A172 (cell line): Measurements from ENCODE around the gene GHRHR. TPM values are rescaled to one million over a fixed set of nuclear protein-coding genes. Genes with fewer than 3 reads are reported as not detected.
A peak's percentile ranks its signal among the peaks of the same experiment; 100 is the strongest.

Source experiments
- DNase-seq: peaks from one replicate; pipeline ENCODE4 v3.0.0-alpha.2; 2015; ENCODE audit warnings: low spot score
- total RNA-seq: library from RNA; depleted of rRNA; stranded (reverse); fragments of >200 nt; shearing (Covaris generic); gene quantifications from 2 replicates; pipeline ENCODE4 v1.2.3, GENCODE V29; 2014

GHRHR gene
- total RNA-seq, 1 experiment from 2014 or later = not detected

DNA sequence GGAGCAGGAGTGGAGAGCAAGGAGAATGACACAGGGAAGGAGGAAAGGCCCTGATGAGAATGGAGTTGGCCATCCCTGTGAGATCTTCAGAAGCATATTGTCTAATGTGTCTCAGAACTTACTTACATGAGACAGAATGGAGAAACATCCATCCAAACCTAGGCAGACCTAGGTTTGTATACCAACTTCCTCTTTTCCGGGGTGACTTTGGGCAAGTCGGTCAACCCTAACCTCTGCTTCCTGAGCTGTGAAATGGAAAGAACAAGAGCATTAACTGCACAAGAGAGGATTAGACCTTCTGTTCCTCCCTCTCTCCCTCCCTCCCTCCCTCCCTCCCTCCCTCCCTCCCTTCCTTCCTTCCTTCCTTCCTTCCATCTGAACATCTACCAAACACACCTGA lies 4.5 kb downstream of the GHRHR start:
- DNase-seq = no peak

DNA sequence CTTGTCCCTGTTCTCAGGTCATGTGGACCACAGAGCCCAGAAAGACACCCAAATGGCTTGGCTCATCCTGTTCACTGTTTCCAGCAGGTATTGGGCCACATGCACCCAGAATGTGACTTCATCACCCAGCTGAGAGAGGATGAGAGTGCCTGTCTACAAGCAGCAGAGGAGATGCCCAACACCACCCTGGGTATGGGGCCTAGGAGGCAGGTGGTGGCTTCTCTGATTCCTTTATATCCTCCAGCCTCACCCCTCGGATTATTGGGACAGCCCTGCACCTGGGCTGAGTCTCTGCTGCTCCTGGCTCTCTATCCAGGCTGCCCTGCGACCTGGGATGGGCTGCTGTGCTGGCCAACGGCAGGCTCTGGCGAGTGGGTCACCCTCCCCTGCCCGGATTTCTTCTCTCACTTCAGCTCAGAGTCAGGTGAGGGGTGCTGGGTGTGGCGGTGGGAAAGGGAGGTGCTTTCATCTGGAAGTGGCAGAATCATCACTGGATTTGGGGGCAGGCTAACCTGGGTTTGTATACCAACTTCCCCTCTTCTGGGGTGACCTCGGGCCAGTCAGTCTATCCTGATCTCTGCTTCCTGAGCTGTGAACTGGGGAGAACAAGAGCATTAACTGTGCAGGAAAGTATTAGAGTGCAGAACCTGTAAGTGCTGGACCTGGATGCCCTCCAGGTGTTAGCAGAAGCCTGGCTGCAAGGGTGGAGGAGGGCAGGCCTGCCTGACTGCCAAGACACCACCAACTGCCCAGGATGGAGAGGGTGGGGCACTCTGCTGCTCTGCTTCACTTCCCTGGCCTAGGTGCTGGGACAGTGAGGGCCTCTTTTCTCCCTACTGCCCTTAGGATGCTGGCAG lies 5.2 kb downstream of the GHRHR start:
- DNase-seq = no peak

DNA sequence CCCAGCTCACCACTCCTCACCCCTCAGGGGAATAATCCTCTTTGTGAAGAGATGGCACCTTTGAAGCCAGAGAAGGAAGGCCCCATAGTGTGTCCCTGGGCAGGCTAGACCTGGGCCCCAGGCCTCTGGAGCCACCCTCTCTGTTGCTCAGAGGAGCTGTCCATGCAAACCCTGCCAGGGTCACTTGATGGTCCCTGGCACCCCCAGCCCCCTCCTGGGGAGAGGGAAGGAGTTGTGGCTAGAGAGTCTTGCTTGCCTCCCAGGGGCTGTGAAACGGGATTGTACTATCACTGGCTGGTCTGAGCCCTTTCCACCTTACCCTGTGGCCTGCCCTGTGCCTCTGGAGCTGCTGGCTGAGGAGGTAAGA lies 5.8 kb downstream of the GHRHR start:
- DNase-seq = no peak

DNA sequence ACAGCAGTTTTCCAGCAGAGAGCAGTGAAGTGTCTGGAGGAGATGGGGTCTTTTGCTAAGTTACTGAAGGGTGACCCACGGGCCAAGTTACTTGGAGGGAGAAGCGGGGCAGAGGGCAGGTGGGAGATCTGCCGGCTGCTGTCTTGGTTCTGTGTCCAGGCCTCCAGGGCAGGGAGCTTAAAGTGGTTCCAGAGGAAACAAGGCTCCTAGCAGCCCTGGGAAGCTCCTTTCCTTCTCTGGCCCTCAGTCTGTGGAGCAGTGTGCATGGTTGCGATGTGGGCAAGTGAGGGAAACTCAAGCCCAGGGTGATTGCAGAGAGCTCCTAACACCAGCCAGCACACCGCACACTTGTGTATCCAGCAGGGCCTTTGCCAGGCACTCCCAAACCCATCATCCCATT lies 6.3 kb downstream of the GHRHR start:
- no peak for DNase-seq

DNA sequence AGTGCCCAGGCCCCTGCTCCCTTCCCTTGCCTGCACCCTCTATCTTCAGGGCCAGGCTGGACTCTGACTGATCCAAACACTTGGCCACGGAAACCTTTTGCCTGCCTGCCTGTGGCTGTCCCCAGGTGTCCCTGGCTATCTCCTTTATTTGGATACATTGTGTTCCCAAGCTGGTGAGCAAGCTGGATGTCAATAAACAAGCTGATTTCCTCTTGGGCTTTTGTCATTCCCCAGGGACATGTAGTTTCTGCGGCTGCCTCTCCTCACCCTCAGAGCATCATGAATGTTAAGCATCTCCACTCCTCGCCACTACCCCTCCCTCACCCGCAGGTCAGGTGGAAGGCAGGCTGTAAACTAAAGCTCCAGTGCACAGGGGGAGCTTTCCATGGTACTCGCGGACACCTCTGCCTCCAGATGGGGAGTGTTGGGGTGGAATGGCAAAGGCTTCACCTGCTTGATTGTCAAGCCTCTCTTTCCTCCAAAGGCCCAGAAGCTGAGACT lies 6.9 kb downstream of the GHRHR start:
- DNase-seq = peak; percentile 30

DNA sequence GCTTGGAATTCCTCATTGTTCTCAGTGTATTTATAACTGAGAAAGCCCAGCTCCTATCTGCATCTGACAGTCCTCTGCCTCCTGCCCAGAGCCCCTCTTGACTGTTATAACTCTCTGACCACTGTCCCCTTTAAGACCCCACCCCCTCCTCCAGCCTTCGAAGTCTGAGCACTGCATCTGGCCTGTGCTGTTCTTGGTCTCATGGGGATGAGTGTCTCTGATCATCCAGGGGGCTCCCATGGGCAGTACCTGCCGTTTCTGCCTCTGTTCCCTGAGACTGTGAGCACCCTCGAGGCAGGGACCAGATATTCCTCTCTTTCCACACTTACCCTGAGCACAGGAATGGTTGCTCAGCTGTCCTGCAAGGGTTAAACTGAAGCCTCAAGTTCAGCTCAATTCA lies 7.7 kb downstream of the GHRHR start:
- DNase-seq = no peak

DNA sequence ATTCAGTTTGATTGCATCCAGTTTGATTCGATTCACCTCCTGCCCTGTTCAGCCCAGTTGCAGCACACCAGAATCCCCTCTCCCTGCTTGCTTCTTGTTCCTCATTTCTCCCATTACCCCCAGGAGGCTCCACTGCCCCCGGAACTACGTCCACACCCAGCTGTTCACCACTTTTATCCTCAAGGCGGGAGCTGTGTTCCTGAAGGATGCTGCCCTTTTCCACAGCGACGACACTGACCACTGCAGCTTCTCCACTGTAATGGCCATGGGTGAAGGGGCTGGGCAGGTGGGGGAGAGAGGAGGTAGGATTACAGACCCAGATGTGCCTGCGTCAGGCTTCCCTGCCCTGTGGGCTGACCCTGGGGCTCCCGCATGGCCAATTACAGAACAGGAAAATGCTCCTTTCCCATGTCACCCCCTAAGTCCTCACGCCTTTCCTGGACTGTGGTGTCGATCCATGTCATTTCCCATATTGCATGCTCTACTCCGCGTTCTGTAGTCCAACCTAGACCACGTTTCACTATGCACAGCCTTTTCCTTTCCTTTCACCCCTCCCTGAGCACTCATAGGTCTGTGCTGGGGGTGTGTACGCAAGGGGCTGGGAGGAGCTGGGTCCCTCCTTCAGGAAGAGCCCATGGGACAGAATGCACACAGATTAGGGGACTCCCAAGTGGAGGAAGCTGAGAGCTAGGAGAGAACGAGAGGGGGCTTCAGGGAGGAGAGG lies 8.2 kb downstream of the GHRHR start:
- no peak for DNase-seq

DNA sequence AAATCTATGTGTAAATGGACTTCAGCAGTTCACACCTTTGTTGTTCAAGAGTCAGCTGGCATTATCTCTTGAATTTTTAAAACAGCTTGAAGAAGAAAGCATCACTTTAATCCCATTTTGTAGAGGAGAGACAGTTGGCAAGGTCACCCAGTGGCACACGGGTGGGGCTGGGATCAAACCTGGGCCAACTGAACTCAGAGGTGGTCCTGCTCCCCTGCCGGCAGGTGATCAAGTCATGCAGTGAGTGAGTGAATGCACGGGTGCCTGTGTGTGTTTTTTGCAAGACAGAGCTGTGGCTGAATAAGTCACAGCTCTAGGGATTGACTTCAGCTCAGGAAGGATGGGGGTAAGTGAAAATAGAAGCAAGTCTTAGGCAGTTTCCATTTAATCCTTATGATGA lies 9.5 kb downstream of the GHRHR start:
- DNase-seq = no peak

DNA sequence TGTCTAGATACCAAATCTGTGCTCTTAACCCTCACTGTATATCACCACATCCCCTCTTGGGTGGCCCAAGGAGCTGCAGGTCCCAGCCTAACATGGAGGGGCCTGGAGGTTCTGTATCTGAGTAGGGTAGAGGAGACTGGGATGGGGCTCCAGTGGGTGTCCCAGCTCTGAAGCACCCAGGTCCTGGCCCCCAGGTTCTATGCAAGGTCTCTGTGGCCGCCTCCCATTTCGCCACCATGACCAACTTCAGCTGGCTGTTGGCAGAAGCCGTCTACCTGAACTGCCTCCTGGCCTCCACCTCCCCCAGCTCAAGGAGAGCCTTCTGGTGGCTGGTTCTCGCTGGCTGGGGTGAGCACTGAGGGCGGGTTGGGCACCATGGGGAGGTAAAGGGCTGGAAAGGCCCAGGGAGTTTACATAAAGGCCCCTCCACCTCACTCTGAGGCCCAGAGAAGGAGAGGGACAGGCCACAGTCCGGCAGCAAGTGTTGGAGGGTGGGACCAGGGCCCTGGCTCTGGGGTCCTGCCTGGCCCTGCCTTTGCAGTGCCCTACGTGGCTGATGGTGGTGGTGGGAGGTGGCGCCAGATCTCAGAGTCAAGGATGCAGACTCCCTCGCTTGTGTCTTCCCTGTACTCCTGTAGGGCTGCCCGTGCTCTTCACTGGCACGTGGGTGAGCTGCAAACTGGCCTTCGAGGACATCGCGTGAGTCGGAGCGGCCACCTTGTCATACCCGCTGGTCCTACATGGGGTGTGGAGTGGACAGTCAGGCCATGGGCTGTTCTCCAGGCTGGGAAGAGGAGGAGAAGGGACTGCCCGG lies 10.2 kb downstream of the GHRHR start:
- no peak for DNase-seq

DNA sequence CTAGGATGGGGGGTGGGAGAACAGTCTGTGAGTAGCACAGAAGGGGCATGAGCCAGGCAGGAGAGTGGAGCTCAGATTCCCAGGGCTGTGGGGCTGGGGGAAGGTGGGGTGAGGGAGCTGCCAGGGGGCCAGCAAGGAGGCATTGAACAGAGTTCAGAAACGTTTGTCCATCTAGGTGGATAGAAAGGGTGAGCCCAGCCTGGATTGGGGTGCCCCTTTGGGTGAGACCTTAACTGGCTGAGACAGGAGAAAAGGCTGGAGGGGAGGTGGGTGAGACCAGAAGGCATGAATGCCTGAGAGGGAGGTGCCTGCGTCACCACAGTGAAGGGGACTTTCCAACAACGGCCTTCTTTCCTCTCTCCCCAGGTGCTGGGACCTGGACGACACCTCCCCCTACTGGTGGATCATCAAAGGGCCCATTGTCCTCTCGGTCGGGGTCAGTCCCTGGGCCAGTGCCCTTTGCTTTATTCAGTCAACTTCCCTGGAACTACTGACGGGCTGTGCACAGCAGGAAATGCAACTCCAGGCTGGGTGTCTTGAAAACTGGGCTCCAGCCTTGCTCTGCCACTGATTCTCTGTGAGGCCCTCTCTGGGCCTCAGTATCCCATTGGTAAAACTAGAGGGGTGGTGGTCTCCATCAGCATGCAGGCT lies 11.0 kb downstream of the GHRHR start:
- peak; percentile 92 for DNase-seq

DNA sequence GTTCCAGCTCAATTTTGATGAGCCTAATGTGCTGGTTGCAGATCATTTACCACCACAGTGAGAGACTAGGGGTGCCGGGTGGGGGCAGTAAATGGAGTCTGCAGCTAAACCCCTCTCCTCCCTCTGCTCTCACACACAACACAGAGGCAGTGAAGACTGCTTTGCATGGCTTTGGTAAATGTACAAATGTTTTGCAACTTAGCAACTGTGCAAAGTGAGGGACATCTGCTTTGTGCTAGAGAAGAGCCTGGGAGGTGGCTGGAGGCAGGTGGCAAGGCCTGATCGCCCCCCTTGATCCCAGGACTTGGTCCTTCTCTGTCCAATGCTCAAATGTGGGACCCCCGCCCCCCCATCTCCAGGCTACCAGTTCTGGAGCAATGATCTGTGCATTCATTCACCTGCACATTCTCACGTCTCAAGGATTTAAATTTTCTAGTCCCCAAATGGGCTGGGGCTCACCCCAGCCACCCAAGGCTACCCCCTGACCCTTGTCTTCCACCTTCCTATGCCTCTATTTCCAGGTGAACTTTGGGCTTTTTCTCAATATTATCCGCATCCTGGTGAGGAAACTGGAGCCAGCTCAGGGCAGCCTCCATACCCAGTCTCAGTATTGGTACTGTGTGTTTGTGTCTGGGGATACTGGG lies 11.6 kb downstream of the GHRHR start:
- no peak for DNase-seq

DNA sequence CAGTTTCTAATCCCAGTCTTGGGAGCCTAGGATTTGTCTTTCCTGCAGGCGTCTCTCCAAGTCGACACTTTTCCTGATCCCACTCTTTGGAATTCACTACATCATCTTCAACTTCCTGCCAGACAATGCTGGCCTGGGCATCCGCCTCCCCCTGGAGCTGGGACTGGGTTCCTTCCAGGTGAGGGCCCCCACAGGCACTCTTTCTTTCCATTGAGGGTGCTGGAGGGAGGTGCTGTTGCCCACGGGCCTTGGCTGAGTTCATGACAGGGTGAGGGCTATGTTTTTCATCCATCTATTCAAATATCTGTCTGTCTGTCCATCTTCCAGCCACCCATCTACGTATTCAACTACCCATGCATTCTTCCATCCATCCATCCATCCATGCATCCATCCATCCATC lies 12.6 kb downstream of the GHRHR start:
- DNase-seq = no peak

DNA sequence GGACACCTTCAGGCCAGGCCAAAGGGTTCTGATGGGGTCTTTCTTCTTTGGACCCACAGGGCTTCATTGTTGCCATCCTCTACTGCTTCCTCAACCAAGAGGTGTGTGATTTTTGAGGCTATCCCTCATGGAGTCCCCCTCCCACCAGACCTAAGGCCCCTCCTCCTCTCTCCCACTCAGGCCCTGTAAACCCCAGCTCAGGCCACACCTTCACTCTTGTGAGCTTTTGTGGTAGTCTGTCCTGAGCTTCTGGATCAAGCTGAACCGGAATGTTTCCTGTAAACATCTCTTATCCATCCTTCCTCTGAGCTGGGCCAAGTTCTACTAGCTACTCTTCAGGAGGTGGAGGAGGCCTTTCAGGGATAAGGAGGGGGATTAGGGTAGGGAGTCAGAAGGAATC lies 13.5 kb downstream of the GHRHR start:
- no peak for DNase-seq

DNA sequence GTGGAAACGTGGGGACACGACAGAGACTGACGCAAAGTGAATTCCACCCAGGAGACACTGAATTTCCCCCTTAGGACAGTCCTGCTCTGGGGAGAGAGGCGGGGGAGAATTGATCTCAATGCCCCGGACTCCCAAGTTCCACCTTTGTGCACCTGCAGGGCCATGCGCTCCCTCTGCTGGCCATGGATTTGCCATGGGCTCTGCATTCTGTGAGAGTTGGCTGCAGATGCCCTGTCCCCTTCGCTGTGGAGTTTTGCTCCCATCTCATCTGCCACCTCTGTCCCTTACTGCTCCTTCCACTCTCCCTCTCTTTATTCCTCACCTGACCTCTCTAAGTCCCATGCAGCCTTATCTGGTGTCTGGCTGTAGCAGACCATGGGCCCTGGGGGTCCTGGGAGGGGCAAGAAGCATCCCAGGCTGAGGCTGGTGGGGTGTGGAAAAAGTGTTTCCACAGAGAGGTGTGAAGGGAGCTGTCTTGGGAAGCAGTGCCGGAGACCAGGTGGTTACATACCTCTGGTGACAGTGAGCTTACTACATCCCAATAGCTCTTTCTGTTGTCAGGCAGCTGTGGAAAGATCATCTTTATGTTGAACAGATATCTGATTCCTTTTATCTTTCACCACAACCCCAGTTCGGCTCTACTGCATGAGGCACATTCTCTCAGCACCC lies 14.3 kb downstream of the GHRHR start:
- DNase-seq = peak; percentile 55

DNA sequence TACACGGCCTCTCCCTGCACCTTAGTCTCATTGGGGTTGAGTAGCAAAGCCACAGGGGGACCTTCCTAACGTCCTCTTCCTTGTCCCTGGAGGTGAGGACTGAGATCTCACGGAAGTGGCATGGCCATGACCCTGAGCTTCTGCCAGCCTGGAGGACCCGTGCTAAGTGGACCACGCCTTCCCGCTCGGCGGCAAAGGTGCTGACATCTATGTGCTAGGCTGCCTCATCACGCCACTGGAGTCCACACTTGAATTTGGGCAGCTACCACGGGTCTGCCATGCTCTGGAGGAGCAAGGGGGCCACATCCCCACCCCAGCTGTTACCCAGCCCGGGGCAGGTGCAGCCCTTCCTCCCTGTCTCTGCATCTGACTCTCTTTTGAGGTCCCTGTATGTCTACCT lies 15.3 kb downstream of the GHRHR start:
- DNase-seq = no peak

DNA sequence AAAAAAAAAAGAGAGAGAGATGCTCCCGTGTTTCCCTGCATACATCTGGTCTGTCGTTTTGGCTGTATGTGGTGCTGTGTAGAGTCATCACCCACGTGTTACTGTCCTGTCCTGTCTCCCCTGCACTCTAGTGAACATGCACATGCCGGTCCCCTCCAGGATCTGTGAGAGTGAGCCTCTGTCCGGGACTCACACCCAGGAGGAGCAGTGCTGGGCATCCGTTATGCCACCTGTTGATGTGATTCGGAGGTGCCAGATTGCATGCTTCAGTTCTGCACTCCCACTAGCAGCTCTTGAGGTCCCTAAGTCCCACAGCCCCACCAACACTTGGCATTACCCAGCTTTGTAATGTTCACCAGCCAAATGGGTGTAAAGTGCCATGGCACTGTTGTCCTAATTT lies 16.4 kb downstream of the GHRHR start:
- DNase-seq = no peak

DNA sequence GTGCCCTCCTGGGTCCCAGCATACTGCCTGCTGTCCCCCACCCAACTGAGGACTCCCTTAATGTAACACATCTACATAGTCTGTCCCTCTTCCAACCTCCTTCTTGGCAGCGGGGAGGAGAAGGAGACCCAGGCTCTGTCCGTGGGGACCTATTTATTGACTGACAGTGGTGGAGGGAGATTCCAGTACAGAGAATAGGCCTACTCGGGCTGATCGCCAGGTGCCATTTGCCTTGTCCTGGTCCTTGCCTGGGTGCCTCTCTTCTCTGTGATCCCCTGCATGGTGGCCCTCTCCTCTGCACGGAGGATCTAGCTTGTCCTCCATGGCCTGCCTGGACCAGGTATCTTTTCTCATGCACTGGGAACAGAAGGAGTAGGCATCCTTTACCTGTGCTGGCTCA lies 17.0 kb downstream of the GHRHR start:
- DNase-seq = no peak

DNA sequence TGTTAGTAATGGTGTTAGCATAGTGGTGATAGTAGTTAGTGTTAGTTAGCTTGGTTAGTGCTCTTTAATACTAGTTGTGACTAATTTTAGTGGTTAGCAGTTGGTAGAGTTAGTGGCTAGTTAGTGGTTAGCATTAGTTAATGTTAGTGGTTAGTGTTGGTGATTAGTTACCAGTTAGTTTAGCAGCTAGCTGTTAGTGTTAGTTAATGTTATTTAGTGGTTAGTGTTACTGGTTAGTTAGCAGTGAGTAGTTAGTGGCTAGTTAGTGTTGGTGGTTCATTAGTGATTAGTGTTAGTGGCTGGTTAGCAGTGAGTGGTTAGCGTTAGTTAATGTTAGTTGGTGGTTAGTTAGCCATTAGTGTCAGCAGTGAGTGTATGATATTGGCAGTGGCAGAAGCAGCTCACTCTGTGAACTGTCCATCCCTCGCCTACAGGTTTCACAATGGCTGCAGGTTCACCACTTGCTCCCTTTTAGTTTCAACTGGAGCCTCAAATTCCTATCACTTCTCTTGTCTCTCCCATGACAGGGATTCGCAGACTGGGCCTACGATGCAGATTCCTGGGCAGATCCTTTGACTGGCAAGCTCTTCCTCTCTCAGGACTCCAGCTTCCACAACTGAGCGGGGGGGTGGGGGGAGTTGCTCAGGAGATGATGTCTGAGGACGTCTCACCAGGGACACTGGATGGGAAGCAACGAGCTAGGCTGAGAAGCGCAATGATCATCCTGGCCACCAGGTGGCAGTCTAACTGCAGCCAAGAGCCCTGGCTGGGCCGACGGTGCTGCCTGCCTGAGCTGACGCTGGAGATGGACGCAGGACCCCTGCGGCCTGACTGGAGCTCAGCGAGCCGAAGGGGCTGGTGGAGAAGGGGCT lies 19.5 kb downstream of the GHRHR start:
- peak; percentile 87 for DNase-seq

DNA sequence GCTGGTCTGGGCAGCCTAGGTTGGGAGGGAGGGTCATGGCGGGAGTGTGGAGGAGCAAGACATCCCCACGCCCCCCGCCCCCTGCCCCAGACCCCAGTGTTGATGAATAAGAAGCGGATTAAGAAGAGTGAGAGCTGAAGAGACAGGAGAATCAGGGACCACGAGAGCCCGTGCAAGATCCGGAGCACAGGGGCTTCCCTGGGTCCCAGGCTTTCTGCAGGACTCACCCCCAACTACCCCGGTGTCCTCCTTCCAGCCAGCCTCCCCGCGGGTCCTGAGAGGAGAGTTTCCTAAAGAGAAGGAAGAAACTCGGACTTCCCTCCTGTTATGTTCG lies 20.1 kb downstream of the GHRHR start:
- DNase-seq = no peak
